GM12878 (cell line): ENCODE results near the gene FAM163B. TPM values are rescaled to one million over a fixed set of nuclear protein-coding genes. Genes with fewer than 3 reads are reported as not detected.
"Not testable (repeated sequence)": the region's sequence is repeated elsewhere in the genome, so short reads cannot be mapped to it uniquely, and the experiment has no call there.

ENCODE experiments used
- ATAC-seq: fragments of 200-7000 bp; cut with Tn5 transposase; 3 replicates; pipeline ENCODE4 v1.9.1; 2020; ENCODE audit warnings: mild to moderate bottlenecking, moderate library complexity
- BruUV-seq: library from RNA; stranded (reverse); fragments of 400-500 nt; replicated peaks from 2 replicates; lab custom pipeline; 2021; lab: Mats Ljungman, UMichigan
- CTCF ChIA-PET: fragments of 300-600 bp; sonication (Branson Sonifier 250); formaldehyde crosslinking; extraction: SDS; loops from one replicate; lab custom pipeline; 2021; ENCODE audit warnings: inconsistent platforms; lab: Yijun Ruan, JAX
- POLR2A ChIA-PET: fragments of 350-600 bp; formaldehyde crosslinking; extraction: SDS; loops from one replicate; lab custom pipeline; 2021; ENCODE audit warnings: inconsistent platforms; lab: Charles Lee
- RAD21 ChIA-PET: fragments of 300-600 bp; sonication (Branson Sonifier 250); formaldehyde crosslinking; loops from one replicate; lab custom pipeline; 2023; ENCODE audit warnings: antibody characterized with exemption; ENCODE audit not compliant: unreplicated experiment; lab: Charles Lee
- SMC1A ChIA-PET: fragments of 300-600 bp; sonication (Branson Sonifier 250); formaldehyde crosslinking; loops from one replicate; lab custom pipeline; 2023; ENCODE audit not compliant: unreplicated experiment, uncharacterized antibody; lab: Charles Lee
- DNase-seq: peaks from one replicate; pipeline ENCODE4 v3.0.0-alpha.2; 2011; ENCODE audit warnings: low read depth, low spot score
- FAIRE-seq: peaks from 3 replicates; lab custom pipeline; 2011; peaks lifted over from hg19 to GRCh38; lab: Jason Lieb, UNC
- H2AFZ ChIP-seq: 2 replicates; pipeline ENCODE4 v1.6.0; 2011; ENCODE audit warnings: low read depth, low read length, control low read depth; ENCODE audit not compliant: control insufficient read depth
- H3K27ac ChIP-seq: 2 replicates; pipeline ENCODE4 v1.5.1; 2011; ENCODE audit warnings: control low read depth; ENCODE audit not compliant: control insufficient read depth, insufficient read depth
- H3K27me3 ChIP-seq, 2 experiments: replicated peaks in 1 of 2; 2 replicates each; pipeline versions ENCODE4 v1.6.0 to v1.6.1; 2011; ENCODE audit warnings: low read length in 1 of 2; ENCODE audit not compliant: control insufficient read depth in 2 of 2, insufficient read depth in 2 of 2
- H3K36me3 ChIP-seq, 2 experiments: 2 replicates each; pipeline ENCODE4 v1.5.1; 2011; ENCODE audit warnings: low read length in 1 of 2; ENCODE audit not compliant: control insufficient read depth in 2 of 2, insufficient read depth in 2 of 2
- H3K4me1 ChIP-seq: 2 replicates; pipeline ENCODE4 v1.6.1; 2011; ENCODE audit warnings: mild to moderate bottlenecking, low read length, moderate library complexity, mixed read lengths; ENCODE audit not compliant: control insufficient read depth, insufficient read depth
- H3K4me2 ChIP-seq: 2 replicates; pipeline ENCODE4 v1.6.0; 2011; ENCODE audit warnings: control low read depth; ENCODE audit not compliant: control insufficient read depth, insufficient read depth
- H3K4me3 ChIP-seq: fragments of 200-600 bp; sonication (generic); 2 replicates; pipeline ENCODE4 v1.5.1; 2016
- H3K79me2 ChIP-seq: 2 replicates; pipeline ENCODE4 v1.6.0; 2011; ENCODE audit warnings: low read length; ENCODE audit not compliant: control insufficient read depth, insufficient read depth
- H3K9ac ChIP-seq: 2 replicates; pipeline ENCODE4 v1.8.0; 2011; ENCODE audit warnings: low read length, control low read depth, mixed read lengths; ENCODE audit not compliant: control insufficient read depth, insufficient read depth
- H3K9me3 ChIP-seq: replicated peaks from 3 replicates; pipeline ENCODE4 v1.5.1; 2011; ENCODE audit warnings: mild to moderate bottlenecking, low read length; ENCODE audit not compliant: control insufficient read depth, insufficient read depth
- H4K20me1 ChIP-seq: 2 replicates; pipeline ENCODE4 v1.6.0; 2011; ENCODE audit not compliant: control insufficient read depth, insufficient read depth
- EGR1 ChIP-seq, 2 experiments: IDR thresholded peaks; 1 replicate in 1 of 2; 2 replicates in 1 of 2; pipeline ENCODE4 v1.6.1; 2011 to 2012; ENCODE audit warnings: low read depth in 2 of 2, low read length in 2 of 2, borderline replicate concordance in 1 of 2, mild to moderate bottlenecking in 1 of 2, moderate library complexity in 1 of 2
- RB1 ChIP-seq: fragments of 450-650 bp; formaldehyde crosslinking; IDR thresholded peaks from 2 replicates; pipeline ENCODE4 v1.6.1; 2017; ENCODE audit warnings: mild to moderate bottlenecking, borderline replicate concordance
- SMAD5 ChIP-seq: IDR thresholded peaks from 2 replicates; pipeline ENCODE4 v1.6.1; 2016; ENCODE audit warnings: antibody characterized with exemption, low read depth
- YY1 ChIP-seq: IDR thresholded peaks from 2 replicates; pipeline ENCODE4 v1.6.1; 2011; ENCODE audit warnings: low read depth, mild to moderate bottlenecking, low read length
- WGBS: methylation state at CpG from one replicate; pipeline ENCODE4 v1.1.6; 2016; ENCODE audit warnings: low lambda C conversion rate; ENCODE audit not compliant: insufficient replicate concordance, insufficient coverage; ENCODE audit errors: missing lambda C conversion rate; 5-methylcytosine and 5-hydroxymethylcytosine counted together
- in situ Hi-C: fragments of 300-500 bp; cut with MboI; formaldehyde crosslinking; loops from 9 replicates; pipeline ENCODE4 v1.14.3; 2018; ENCODE audit warnings: mixed read lengths
- intact Hi-C: fragments of 100-400 bp; cut with micrococcal nuclease; formaldehyde crosslinking; loops from one replicate; pipeline ENCODE4 v1.14.2; 2022; ENCODE audit not compliant: unreplicated experiment
- polyA plus RNA-seq, 11 experiments: library from polyadenylated mRNA; depleted of rRNA in 4 of 11; unstranded in 6 of 11; stranded (reverse) in 5 of 11; fragments of >200 nt; fragmentation: Nextera tagmentation in 4 of 11; fragmentation: Illumina TruSeq in 1 of 11; extraction: Ambion mirVana in 4 of 11; extraction: Trizol in 1 of 11; gene quantifications; 1 replicate in 1 of 11; 2 replicates in 10 of 11; pipeline versions ENCODE4 v1.2.1 to v1.2.3, GENCODE V29; 2011 to 2016; ENCODE audit warnings: inconsistent platforms in 2 of 11, missing spikeins in 2 of 11, low read depth in 1 of 11
- total RNA-seq, 4 experiments: library from RNA; depleted of rRNA in 3 of 4; stranded (reverse); fragments of >200 nt in 3 of 4; fragmentation: Illumina TruSeq in 1 of 4; extraction: Trizol in 1 of 4; gene quantifications; 2 replicates each; pipeline versions ENCODE4 v1.2.1 to v1.2.3, GENCODE V29; 2013 to 2021
- TF ChIP-seq, protein P1 (sequence below): IDR thresholded peaks from 2 replicates; pipeline ENCODE4 v1.6.1; 2011; ENCODE audit warnings: borderline replicate concordance, low read depth, mild to moderate bottlenecking, moderate library complexity, low read length; ENCODE audit not compliant: insufficient read depth, poor library complexity, severe bottlenecking

Gene FAM163B
- total and polyA plus RNA-seq, 10 of the 15 experiments (the other 5 are each of a cell fraction or from before 2014, with no cell fraction given), result not detected

DNA sequence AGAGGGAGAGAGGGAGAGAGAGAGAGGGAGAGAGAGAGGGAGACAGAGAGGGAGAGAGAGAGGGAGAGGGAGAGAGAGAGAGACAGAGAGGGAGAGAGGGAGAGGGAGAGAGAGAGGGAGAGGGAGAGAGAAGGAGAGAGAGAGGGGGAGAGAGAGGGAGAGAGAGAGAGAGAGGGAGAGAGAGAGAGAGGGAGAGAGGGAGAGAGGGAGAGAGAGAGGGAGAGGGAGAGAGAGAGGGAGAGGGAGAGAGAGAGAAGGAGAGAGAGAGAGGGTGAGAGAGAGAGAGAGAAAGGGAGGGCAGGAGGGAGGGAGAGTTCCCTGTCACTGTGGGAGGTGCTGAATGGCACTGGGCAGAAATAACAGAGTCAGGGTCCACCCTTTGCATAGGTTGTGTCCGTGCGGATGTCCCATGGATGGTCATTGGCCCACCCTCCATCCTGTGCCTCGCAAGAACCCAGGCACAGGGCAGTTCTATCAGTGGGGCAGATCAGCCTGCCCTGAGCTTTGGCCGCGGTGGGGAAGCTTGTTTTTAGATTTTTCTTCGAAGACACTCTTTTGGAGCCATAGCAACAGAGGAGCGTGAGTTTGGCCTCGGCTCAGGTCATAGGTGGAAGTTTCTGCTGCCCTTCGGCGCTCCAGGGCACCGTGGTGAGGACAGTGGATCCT lies 44.6 kb downstream of the FAM163B start (continued):
- no peak for TF ChIP-seq RB1

DNA sequence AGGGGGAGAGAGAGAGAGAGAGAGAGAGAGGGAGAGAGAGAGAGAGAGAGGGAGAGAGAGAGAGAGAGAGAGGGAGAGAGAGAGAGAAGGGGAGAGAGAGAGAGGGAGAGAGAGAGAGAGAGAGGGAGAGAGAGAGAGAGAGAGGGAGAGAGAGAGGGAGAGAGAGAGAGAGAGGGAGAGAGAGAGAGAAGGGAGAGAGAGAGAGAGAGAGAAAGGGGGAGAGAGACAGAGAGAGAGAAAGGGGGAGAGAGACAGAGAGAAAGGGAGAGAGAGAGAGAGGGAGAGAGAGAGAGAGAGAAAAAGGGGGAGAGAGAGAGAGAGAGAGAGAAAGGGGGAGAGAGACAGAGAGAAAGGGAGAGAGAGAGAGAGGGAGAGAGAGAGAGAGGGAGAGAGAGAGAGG lies 45.4 kb downstream of the FAM163B start:
- intact Hi-C loops, H3K36me3 ChIP-seq, H3K4me2 ChIP-seq, H3K79me2 ChIP-seq, CTCF ChIA-PET, H3K4me1 ChIP-seq, BruUV-seq, ATAC-seq, in situ Hi-C loops, H2AFZ ChIP-seq, H3K9me3 ChIP-seq, H3K4me3 ChIP-seq, SMC1A ChIA-PET, RAD21 ChIA-PET, POLR2A ChIA-PET, H3K9ac ChIP-seq, FAIRE-seq, H3K27me3 ChIP-seq, H4K20me1 ChIP-seq, H3K27ac ChIP-seq, DNase-seq: not testable (repeated sequence)

DNA sequence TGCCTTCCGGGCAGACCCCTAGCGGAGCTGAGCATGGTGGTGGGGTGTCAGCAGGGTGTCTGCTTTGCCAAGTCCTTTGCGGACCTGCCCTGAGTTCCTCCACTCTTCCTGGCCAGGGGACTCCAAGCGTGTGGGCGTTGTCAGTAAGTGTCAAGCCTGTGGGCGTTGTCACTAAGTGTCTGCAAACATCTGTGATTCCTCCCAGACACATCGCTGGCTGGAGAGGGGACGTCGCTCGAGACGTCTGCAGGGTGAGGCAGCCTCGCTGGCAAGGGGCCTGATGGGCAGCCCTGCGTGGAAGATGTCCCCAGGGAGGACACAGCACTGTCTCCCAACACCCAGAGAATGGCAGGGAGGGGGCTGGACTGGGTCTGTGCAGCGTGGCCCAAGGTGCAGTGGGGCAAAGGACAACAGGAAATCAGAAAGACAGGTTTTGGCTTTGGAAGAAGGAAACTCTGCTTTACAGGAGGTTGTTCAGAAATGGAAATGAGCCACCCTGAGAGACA lies 45.8 kb downstream of the FAM163B start:
- Histone ChIP-seq H3K36me3 (no peaks in the 10 kb centered on the region), H4K20me1 (no peaks in the 10 kb centered on the region), H3K4me3 (no peak overlapping the region), H3K27ac (no peak overlapping the region), H3K27me3 (no peaks in the 10 kb centered on the region), H3K9me3 (no peaks in the 10 kb centered on the region), H3K4me2 (no peak overlapping the region), H3K4me1 (peaks cover 6% of the 10 kb centered on the region), H3K9ac (no peak overlapping the region), H3K79me2 (no peaks in the 10 kb centered on the region), H2AFZ (no peak overlapping the region)
- intact Hi-C loops, result no loop called here
- ChIA-PET POLR2A (no interaction called here), SMC1A (no interaction called here), CTCF (no interaction called here), RAD21 (no interaction called here)
- no peak for TF ChIP-seq SMAD5
- no peak for TF ChIP-seq YY1
- TF ChIP-seq, protein P1, sequence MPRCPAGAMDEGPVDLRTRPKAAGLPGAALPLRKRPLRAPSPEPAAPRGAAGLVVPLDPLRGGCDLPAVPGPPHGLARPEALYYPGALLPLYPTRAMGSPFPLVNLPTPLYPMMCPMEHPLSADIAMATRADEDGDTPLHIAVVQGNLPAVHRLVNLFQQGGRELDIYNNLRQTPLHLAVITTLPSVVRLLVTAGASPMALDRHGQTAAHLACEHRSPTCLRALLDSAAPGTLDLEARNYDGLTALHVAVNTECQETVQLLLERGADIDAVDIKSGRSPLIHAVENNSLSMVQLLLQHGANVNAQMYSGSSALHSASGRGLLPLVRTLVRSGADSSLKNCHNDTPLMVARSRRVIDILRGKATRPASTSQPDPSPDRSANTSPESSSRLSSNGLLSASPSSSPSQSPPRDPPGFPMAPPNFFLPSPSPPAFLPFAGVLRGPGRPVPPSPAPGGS, result peak; percentile 44
- 0 out of 3 replicates have a peak, but pooled peaks of 1 of the 2 experiments have one; percentile 5 for TF ChIP-seq EGR1 (IDR thresholded peaks at IDR 0.05; ENCODE audit: borderline replicate concordance in 1 of 2, low read depth in 2 of 2, low read length in 2 of 2)
- FAIRE-seq (no peak), DNase-seq (no peak), ATAC-seq (no peak)
- BruUV-seq, result no TSS peak
- in situ Hi-C loops, result no loop called here
- 5% methylated on average over 14 of the region's 14 CpGs for WGBS
